ENCODE data around the gene UCHL5.

DNA sequence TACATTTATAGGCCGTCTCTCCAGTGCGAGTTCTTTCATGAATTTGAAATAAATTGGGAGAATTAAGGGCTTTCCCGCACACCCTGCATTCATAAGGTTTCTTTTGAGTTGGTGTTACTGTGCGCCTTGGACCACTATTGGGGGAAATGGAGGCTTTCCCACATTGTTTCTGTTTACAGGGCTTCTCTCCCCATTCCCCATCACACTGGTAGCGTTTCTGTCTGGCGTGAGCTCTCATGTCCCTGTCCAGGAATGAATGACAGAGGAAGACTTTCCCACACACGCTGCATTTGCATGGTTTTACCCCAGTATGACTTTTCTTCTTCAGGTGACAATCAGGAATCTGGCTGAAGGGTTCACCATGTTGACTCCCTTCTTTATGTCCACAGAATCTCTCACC lies 65.0 kb downstream of the UCHL5 start:
- TF ChIP-seq CTCF (conservative IDR thresholded peaks at IDR 0.05; ENCODE audit: low read length) (no peak), EZH2phosphoT487 (IDR thresholded peaks at IDR 0.05; ENCODE audit: borderline replicate concordance, low read depth, low read length) (no peak)
